ENCODE data around the gene SF3A1.

The SF3A1 gene

GRCh38 chr22:30372915-30373314, 16.2 kb upstream of the SF3A1 start:
- TF ChIP-seq CTCF (IDR thresholded peaks at IDR 0.05; ENCODE audit: insufficient read depth, low read depth, low read length, missing control alignments) = no peak
- DNase-seq (ENCODE audit: low read depth) = no peak
- no peak overlapping the region for H3K4me3 ChIP-seq (ENCODE audit: low read length)

- TF ChIP-seq CTCF (IDR thresholded peaks at IDR 0.05; ENCODE audit: insufficient read depth, low read depth, low read length, missing control alignments) = no peak
- no peak for DNase-seq (ENCODE audit: low read depth)
- H3K4me3 ChIP-seq (ENCODE audit: low read length) = no peak overlapping the region
These were observed 15.3 kb upstream of the SF3A1 start for GRCh38 chr22:30371981-30372380.

GRCh38 chr22:30371321-30371720, 14.6 kb upstream of the SF3A1 start:
- no peak for TF ChIP-seq CTCF (IDR thresholded peaks at IDR 0.05; ENCODE audit: insufficient read depth, low read depth, low read length, missing control alignments)
- H3K4me3 ChIP-seq (ENCODE audit: low read length) = no peak overlapping the region
- DNase-seq (ENCODE audit: low read depth) = no peak

GRCh38 chr22:30370641-30371230, 14.0 kb upstream of the SF3A1 start:
- H3K4me3 ChIP-seq (ENCODE audit: low read length) = no peak overlapping the region
- no peak for TF ChIP-seq CTCF (IDR thresholded peaks at IDR 0.05; ENCODE audit: insufficient read depth, low read depth, low read length, missing control alignments)

GRCh38 chr22:30368420-30368819, 11.7 kb upstream of the SF3A1 start:
- H3K4me3 ChIP-seq (ENCODE audit: low read length) = no peak overlapping the region

More at GRCh38 chr22:30370641-30371230, 14.0 kb upstream of the SF3A1 start:
- no peak for DNase-seq (ENCODE audit: low read depth)

GRCh38 chr22:30365891-30366290, 9.2 kb upstream of the SF3A1 start:
- no peak for DNase-seq (ENCODE audit: low read depth)
- no peak overlapping the region for H3K4me3 ChIP-seq (ENCODE audit: low read length)
- TF ChIP-seq CTCF (IDR thresholded peaks at IDR 0.05; ENCODE audit: insufficient read depth, low read depth, low read length, missing control alignments) = no peak

More at GRCh38 chr22:30368420-30368819, 11.7 kb upstream of the SF3A1 start:
- no peak for DNase-seq (ENCODE audit: low read depth)
- no peak for TF ChIP-seq CTCF (IDR thresholded peaks at IDR 0.05; ENCODE audit: insufficient read depth, low read depth, low read length, missing control alignments)

- TF ChIP-seq CTCF (IDR thresholded peaks at IDR 0.05; ENCODE audit: insufficient read depth, low read depth, low read length, missing control alignments) = no peak
- DNase-seq (ENCODE audit: low read depth) = no peak
- H3K4me3 ChIP-seq (ENCODE audit: low read length) = no peak overlapping the region
These were observed 6.1 kb upstream of the SF3A1 start for GRCh38 chr22:30362651-30363281.
